ENCODE data around the gene SUMO3.

- no peak for TF ChIP-seq CTCF (CRISPR knock-in tag; IDR thresholded peaks at IDR 0.05)
- TF ChIP-seq ZNF513 (CRISPR knock-in tag; conservative IDR thresholded peaks at IDR 0.05) = no peak
- no peak for TF ChIP-seq NFYC (CRISPR knock-in tag; IDR thresholded peaks at IDR 0.05)
- no peak for TF ChIP-seq FOXP1 (IDR thresholded peaks at IDR 0.05)
- no peak for TF ChIP-seq FOXP1 (CRISPR knock-in tag; IDR thresholded peaks at IDR 0.05)
- TF ChIP-seq PBX2 (CRISPR knock-in tag; IDR thresholded peaks at IDR 0.05) = no peak
- TF ChIP-seq BRF2 (CRISPR knock-in tag; IDR thresholded peaks at IDR 0.05) = no peak
- no peak for TF ChIP-seq ZNF691 (CRISPR knock-in tag; IDR thresholded peaks at IDR 0.05; ENCODE audit: borderline replicate concordance, low read depth)
- TF ChIP-seq HMGXB4 (CRISPR knock-in tag; IDR thresholded peaks at IDR 0.05; ENCODE audit: borderline replicate concordance in 1 of 2, low read depth in 1 of 2) = no peak
- TF ChIP-seq FOSL1 (CRISPR knock-in tag; IDR thresholded peaks at IDR 0.05; ENCODE audit: borderline replicate concordance) = no peak
- TF ChIP-seq NFIC (IDR thresholded peaks at IDR 0.05; ENCODE audit: low read length) = no peak
Observed at GRCh38 chr21:44764319-44765230, 53.3 kb downstream of the SUMO3 start.
